HCT116 (cell line): ENCODE data around the gene ZBTB49. TPM values are rescaled to one million over a fixed set of nuclear protein-coding genes. Genes with fewer than 3 reads are reported as not detected.

ENCODE experiments used
- ATAC-seq: fragments of 200-7000 bp; cut with Tn5 transposase; 2 replicates; pipeline ENCODE4 v1.9.1; 2020; ENCODE audit warnings: mild to moderate bottlenecking, moderate library complexity
- BruUV-seq: library from RNA; stranded (reverse); fragments of 400-500 nt; replicated peaks from 2 replicates; lab custom pipeline; 2021; lab: Mats Ljungman, UMichigan
- CTCF ChIA-PET: fragments of 300-600 bp; sonication (Branson Sonifier 250); formaldehyde crosslinking; loops from one replicate; lab custom pipeline; 2021; ENCODE audit warnings: antibody characterized with exemption; lab: Charles Lee
- POLR2A ChIA-PET: fragments of 300-600, 350-600 bp; sonication (Branson Sonifier 250); formaldehyde crosslinking; loops from one replicate; lab custom pipeline; 2021; ENCODE audit warnings: antibody characterized with exemption; lab: Charles Lee
- RAD21 ChIA-PET, 2 experiments: fragments of 300-600 bp; sonication (Branson Sonifier 250); formaldehyde crosslinking; loops; one replicate each; lab custom pipeline; 2023; ENCODE audit warnings: low total read pairs in 2 of 2; ENCODE audit not compliant: uncharacterized antibody in 2 of 2, unreplicated experiment in 2 of 2, low non-redundant PET in 1 of 2; lab: Charles Lee
- DNase-seq: peaks from one replicate; pipeline ENCODE4 v3.0.0-alpha.2; 2010; ENCODE audit warnings: low read depth, low spot score
- H2AFZ ChIP-seq: fragments of 200-600 bp; shearing (Covaris generic), sonication (generic); 2 replicates; pipeline ENCODE4 v1.6.1; 2017; ENCODE audit warnings: low read depth, mixed run types, mixed read lengths, antibody characterized with exemption, low read length; ENCODE audit not compliant: poor library complexity, severe bottlenecking
- H3K27ac ChIP-seq: 2 replicates; pipeline ENCODE4 v1.5.1; 2012; ENCODE audit warnings: low read depth, low read length
- H3K27me3 ChIP-seq: fragments of 200-600 bp; sonication (generic); 2 replicates; pipeline ENCODE4 v1.6.1; 2016; ENCODE audit warnings: mixed run types, low read length, mixed read lengths; ENCODE audit not compliant: insufficient read depth
- H3K36me3 ChIP-seq, 2 experiments: fragments of 200-500 bp in 1 of 2; fragments of 200-600 bp in 1 of 2; sonication (Bioruptor generic) in 1 of 2; sonication (generic) in 1 of 2; 2 replicates each; pipeline versions ENCODE4 v1.5.1 to v1.6.1; 2014 to 2016; ENCODE audit warnings: low read length in 2 of 2, inconsistent platforms in 1 of 2, mixed read lengths in 1 of 2, mixed run types in 1 of 2; ENCODE audit not compliant: insufficient read depth in 2 of 2, control insufficient read depth in 1 of 2
- H3K4me1 ChIP-seq, 2 experiments: fragments of 200-600 bp in 1 of 2; sonication (generic) in 1 of 2; 2 replicates each; pipeline versions ENCODE4 v1.5.1 to v1.6.1; 2012 to 2017; ENCODE audit warnings: low read length in 2 of 2, inconsistent platforms in 1 of 2, mild to moderate bottlenecking in 1 of 2, mixed read lengths in 1 of 2, mixed run types in 1 of 2, moderate library complexity in 1 of 2; ENCODE audit not compliant: insufficient read depth in 2 of 2, control insufficient read depth in 1 of 2
- H3K4me2 ChIP-seq: fragments of 200-600 bp; sonication (generic); 2 replicates; pipeline ENCODE4 v1.6.1; 2017; ENCODE audit warnings: mixed run types, low read length, mixed read lengths
- H3K4me3 ChIP-seq, 2 experiments: fragments of 200-600 bp in 1 of 2; sonication (generic) in 1 of 2; replicated peaks in 1 of 2; 2 replicates each; pipeline ENCODE4 v1.5.1; 2011 to 2016; ENCODE audit warnings: low read length in 2 of 2, control low read depth in 1 of 2, low read depth in 1 of 2, mild to moderate bottlenecking in 1 of 2, mixed read lengths in 1 of 2, mixed run types in 1 of 2
- H3K79me2 ChIP-seq: fragments of 200-600 bp; sonication (generic); 2 replicates; pipeline ENCODE4 v1.6.1; 2017; ENCODE audit warnings: mild to moderate bottlenecking, mixed run types, low read length, moderate library complexity, mixed read lengths; ENCODE audit not compliant: insufficient read depth
- H3K9ac ChIP-seq: fragments of 200-600 bp; sonication (generic); 2 replicates; pipeline ENCODE4 v1.6.1; 2016; ENCODE audit warnings: low read length, mixed read lengths
- H3K9me2 ChIP-seq: fragments of 200-600 bp; sonication (generic), shearing (Covaris generic); 2 replicates; pipeline ENCODE4 v1.6.1; 2017; ENCODE audit warnings: mixed run types, mild to moderate bottlenecking, moderate library complexity; ENCODE audit not compliant: insufficient read depth
- H3K9me3 ChIP-seq, 2 experiments: fragments of 200-500 bp in 1 of 2; fragments of 200-600 bp in 1 of 2; sonication (Bioruptor generic) in 1 of 2; sonication (generic) in 1 of 2; 2 replicates each; pipeline ENCODE4 v1.6.1; 2014 to 2017; ENCODE audit warnings: low read length in 2 of 2, mixed read lengths in 2 of 2, inconsistent platforms in 1 of 2, low read depth in 1 of 2, mild to moderate bottlenecking in 1 of 2, mixed run types in 1 of 2, moderate library complexity in 1 of 2; ENCODE audit not compliant: control insufficient read depth in 1 of 2, insufficient read depth in 1 of 2
- H4K20me1 ChIP-seq: fragments of 200-600 bp; sonication (generic), shearing (Covaris generic); 2 replicates; pipeline ENCODE4 v1.6.1; 2017; ENCODE audit warnings: mixed run types, mild to moderate bottlenecking, moderate library complexity; ENCODE audit not compliant: insufficient read depth
- CBX3 ChIP-seq: IDR thresholded peaks from 2 replicates; pipeline ENCODE4 v1.6.1; 2012; ENCODE audit warnings: low read depth
- CEBPB ChIP-seq: IDR thresholded peaks from 2 replicates; pipeline ENCODE4 v1.6.1; 2012; ENCODE audit warnings: low read depth
- ELF1 ChIP-seq: IDR thresholded peaks from 2 replicates; pipeline ENCODE4 v1.6.1; 2012; ENCODE audit warnings: low read depth, borderline replicate concordance
- EZH2 ChIP-seq: fragments of 200-600 bp; sonication (generic); IDR thresholded peaks from 2 replicates; pipeline ENCODE4 v1.6.1; 2017; ENCODE audit warnings: antibody characterized with exemption, mixed run types
- EZH2phosphoT487 ChIP-seq: fragments of 200-600 bp; IDR thresholded peaks from 2 replicates; pipeline ENCODE4 v1.6.1; 2018; ENCODE audit warnings: antibody characterized with exemption, borderline replicate concordance
- FOSL1 ChIP-seq: IDR thresholded peaks from 2 replicates; pipeline ENCODE4 v1.6.1; 2012; ENCODE audit warnings: low read depth
- POLR2A ChIP-seq: IDR thresholded peaks from 2 replicates; pipeline ENCODE4 v1.7.0; 2011; ENCODE audit warnings: borderline replicate concordance; ENCODE audit not compliant: insufficient read depth, insufficient read length; ENCODE audit errors: extremely low read depth
- RAD21 ChIP-seq: IDR thresholded peaks from 2 replicates; pipeline ENCODE4 v1.6.1; 2012; ENCODE audit warnings: low read depth, mild to moderate bottlenecking
- SIN3A ChIP-seq: IDR thresholded peaks from 2 replicates; pipeline ENCODE4 v1.6.1; 2012; ENCODE audit warnings: low read depth
- SP1 ChIP-seq: IDR thresholded peaks from 2 replicates; pipeline ENCODE4 v1.6.1; 2012; ENCODE audit warnings: low read depth
- TCF7L2 ChIP-seq: IDR thresholded peaks from 2 replicates; pipeline ENCODE4 v1.7.0; 2011; ENCODE audit warnings: borderline replicate concordance, inconsistent platforms; ENCODE audit not compliant: insufficient read depth, insufficient read length; ENCODE audit errors: extremely low read depth
- ZNF274 ChIP-seq: fragments of 200-500 bp; sonication (Bioruptor generic); IDR thresholded peaks from 2 replicates; pipeline ENCODE4 v1.6.1; 2014; ENCODE audit warnings: mild to moderate bottlenecking, low read depth, low read length, inconsistent platforms
- intact Hi-C: fragments of 100-400 bp; cut with micrococcal nuclease; formaldehyde crosslinking; loops from 2 replicates; pipeline ENCODE4 v1.10.0; 2022
- total RNA-seq: library from RNA; stranded (reverse); gene quantifications from one replicate; pipeline ENCODE4 v1.2.1, GENCODE V29; 2021; ENCODE audit not compliant: unreplicated experiment
- TF ChIP-seq, protein P1 (sequence below): IDR thresholded peaks from 2 replicates; pipeline ENCODE4 v1.6.1; 2012
- TF ChIP-seq, protein P2 (sequence below): IDR thresholded peaks from 2 replicates; pipeline ENCODE4 v1.6.1; 2012; ENCODE audit warnings: low read depth
- TF ChIP-seq, protein P3 (sequence below): IDR thresholded peaks from 2 replicates; pipeline ENCODE4 v1.6.1; 2011; ENCODE audit warnings: mild to moderate bottlenecking, low read length, moderate library complexity; ENCODE audit not compliant: insufficient replicate concordance; ENCODE audit errors: extremely low read depth

The ZBTB49 gene
- total RNA-seq, 1 experiment from 2014 or later: 3.9 TPM

DNA sequence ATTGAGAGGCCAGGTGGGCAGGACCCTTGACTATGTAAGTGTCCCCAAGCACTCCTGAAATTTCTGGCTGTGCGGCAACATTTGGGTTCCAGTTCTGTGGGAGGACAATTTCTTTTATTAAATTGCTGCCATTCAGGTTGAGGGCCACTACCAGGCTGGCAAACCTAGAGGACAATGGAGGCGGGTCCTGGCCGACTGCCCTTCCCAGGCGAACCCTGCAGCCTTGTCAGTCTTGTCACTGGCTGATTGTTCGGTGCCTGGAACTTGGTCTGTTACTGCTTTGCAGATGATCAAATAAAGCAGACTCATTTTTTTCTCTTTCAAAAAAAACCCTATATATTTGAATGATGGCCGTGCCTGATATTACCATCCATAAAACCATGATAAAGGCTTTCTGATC is 35.4 kb upstream of the ZBTB49 start (continued):
- no peak for TF ChIP-seq CBX3
- no peak for TF ChIP-seq SIN3A
- TF ChIP-seq CEBPB: no peak
- TF ChIP-seq ELF1: no peak
- no peak for TF ChIP-seq EZH2phosphoT487
- no peak for TF ChIP-seq POLR2A
- TF ChIP-seq TCF7L2: no peak
- TF ChIP-seq, all 23 proteins: peak for 0

DNA sequence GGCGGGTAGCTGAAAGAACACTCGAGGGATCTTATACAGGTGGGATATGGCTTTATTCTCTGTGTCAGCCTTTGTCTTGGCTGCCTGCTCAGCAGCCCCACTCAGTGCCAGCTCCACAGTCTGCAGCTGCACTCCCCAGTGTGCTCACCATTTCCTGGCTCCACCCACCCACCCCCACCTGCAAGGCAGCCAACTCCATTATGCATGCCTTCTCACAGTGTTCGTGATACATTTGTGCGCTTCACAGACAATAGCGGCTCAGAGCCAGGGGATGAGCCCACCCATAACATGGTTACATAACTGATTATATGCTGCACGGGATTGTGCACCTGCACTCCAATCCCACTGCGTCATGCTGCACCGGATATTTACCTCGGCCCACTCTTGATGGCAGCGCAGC is 33.3 kb upstream of the ZBTB49 start:
- CTCF ChIA-PET: no interaction called here
- RAD21 ChIA-PET: no interaction called here
- Histone ChIP-seq H3K27ac (no peak overlapping the region), H2AFZ (no peak overlapping the region), H3K4me1 (peaks cover 0 to 4% of the 10 kb centered on the region in 2 experiments; a peak in 1 of 4 replicates), H3K4me2 (no peak overlapping the region), H3K9me3 (no peaks in the 10 kb centered on the region), H3K36me3 (no peaks in the 10 kb centered on the region), H3K9ac (no peak overlapping the region), H3K4me3 (no peak overlapping the region), H4K20me1 (no peaks in the 10 kb centered on the region), H3K9me2 (no peaks in the 10 kb centered on the region), H3K27me3 (no peaks in the 10 kb centered on the region), H3K79me2 (no peaks in the 10 kb centered on the region)
- POLR2A ChIA-PET: no interaction called here
- ATAC-seq: no peak
- TF ChIP-seq, protein P1, sequence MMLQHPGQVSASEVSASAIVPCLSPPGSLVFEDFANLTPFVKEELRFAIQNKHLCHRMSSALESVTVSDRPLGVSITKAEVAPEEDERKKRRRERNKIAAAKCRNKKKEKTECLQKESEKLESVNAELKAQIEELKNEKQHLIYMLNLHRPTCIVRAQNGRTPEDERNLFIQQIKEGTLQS: no peak
- TF ChIP-seq POLR2A: no peak
- TF ChIP-seq, protein P2, sequence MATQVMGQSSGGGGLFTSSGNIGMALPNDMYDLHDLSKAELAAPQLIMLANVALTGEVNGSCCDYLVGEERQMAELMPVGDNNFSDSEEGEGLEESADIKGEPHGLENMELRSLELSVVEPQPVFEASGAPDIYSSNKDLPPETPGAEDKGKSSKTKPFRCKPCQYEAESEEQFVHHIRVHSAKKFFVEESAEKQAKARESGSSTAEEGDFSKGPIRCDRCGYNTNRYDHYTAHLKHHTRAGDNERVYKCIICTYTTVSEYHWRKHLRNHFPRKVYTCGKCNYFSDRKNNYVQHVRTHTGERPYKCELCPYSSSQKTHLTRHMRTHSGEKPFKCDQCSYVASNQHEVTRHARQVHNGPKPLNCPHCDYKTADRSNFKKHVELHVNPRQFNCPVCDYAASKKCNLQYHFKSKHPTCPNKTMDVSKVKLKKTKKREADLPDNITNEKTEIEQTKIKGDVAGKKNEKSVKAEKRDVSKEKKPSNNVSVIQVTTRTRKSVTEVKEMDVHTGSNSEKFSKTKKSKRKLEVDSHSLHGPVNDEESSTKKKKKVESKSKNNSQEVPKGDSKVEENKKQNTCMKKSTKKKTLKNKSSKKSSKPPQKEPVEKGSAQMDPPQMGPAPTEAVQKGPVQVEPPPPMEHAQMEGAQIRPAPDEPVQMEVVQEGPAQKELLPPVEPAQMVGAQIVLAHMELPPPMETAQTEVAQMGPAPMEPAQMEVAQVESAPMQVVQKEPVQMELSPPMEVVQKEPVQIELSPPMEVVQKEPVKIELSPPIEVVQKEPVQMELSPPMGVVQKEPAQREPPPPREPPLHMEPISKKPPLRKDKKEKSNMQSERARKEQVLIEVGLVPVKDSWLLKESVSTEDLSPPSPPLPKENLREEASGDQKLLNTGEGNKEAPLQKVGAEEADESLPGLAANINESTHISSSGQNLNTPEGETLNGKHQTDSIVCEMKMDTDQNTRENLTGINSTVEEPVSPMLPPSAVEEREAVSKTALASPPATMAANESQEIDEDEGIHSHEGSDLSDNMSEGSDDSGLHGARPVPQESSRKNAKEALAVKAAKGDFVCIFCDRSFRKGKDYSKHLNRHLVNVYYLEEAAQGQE: no peak
- no peak for TF ChIP-seq RAD21
- TF ChIP-seq FOSL1: no peak
- TF ChIP-seq TCF7L2: no peak
- TF ChIP-seq CBX3: no peak
- TF ChIP-seq CEBPB: no peak
- TF ChIP-seq SP1: no peak
- TF ChIP-seq ZNF274: no peak
- TF ChIP-seq, protein P3, sequence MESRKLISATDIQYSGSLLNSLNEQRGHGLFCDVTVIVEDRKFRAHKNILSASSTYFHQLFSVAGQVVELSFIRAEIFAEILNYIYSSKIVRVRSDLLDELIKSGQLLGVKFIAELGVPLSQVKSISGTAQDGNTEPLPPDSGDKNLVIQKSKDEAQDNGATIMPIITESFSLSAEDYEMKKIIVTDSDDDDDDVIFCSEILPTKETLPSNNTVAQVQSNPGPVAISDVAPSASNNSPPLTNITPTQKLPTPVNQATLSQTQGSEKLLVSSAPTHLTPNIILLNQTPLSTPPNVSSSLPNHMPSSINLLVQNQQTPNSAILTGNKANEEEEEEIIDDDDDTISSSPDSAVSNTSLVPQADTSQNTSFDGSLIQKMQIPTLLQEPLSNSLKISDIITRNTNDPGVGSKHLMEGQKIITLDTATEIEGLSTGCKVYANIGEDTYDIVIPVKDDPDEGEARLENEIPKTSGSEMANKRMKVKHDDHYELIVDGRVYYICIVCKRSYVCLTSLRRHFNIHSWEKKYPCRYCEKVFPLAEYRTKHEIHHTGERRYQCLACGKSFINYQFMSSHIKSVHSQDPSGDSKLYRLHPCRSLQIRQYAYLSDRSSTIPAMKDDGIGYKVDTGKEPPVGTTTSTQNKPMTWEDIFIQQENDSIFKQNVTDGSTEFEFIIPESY: no peak
- TF ChIP-seq EZH2: no peak
- no peak for DNase-seq
- intact Hi-C loops: loop anchor here (10.0 kb wide), 1 partner anchor 1558 kb away; no protein-coding TSS in a partner anchor
- no TSS peak for BruUV-seq
